Esophagus squamous epithelium (tissue), 4 donors: ENCODE data around the gene RHOG.

Source experiments
- POLR2A ChIP-seq, 4 donors: fragments of 450-650 bp; IDR thresholded peaks; one replicate each; pipeline ENCODE4 v1.6.1; 2017; ENCODE audit warnings: antibody characterized with exemption in 4 of 4, mild to moderate bottlenecking in 4 of 4, moderate library complexity in 3 of 4
- TF ChIP-seq, protein P1 (sequence below), 6 experiments: fragments of 450-650 bp in 4 of 6; fragments of 200-600 bp in 2 of 6; sonication (generic) in 2 of 6; IDR thresholded peaks; one replicate each; pipeline ENCODE4 v1.5.1; 2016 to 2019; ENCODE audit warnings: antibody characterized with exemption in 6 of 6, mild to moderate bottlenecking in 4 of 6, moderate library complexity in 4 of 6

DNA sequence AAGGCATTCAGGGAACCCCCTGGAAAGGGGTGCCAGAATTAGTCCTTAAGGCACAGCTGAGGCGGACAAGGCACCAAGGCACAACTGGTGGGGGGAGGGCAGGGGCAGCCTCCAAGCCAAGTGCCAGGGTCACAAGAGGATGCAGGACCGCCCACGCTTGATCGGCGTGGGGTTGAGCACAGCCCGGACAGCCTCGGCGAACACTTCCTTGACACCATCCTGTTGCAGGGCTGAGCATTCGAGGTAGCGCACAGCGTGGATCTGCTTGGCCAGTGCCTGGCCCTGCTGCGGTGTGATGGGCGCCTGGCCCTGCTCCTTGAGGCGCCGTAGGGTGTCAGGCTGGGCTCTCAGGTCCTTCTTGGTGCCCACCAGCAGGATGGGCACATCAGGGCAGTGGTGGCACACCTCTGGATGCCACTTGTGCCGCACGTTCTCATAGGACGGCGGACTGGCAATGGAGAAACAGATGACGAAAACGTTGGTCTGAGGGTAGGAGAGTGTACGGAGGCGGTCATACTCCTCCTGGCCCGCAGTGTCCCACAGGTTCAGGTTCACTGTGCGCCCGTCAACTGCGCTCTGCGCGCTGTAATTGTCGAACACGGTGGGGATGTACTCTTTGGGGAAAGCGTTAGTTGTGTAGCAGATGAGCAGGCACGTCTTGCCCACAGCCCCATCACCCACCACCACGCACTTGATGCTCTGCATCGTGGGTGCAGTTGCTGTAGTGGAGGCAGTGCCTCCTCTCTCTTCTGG, 13.1 kb downstream of the RHOG start:
- TF ChIP-seq, protein P1, sequence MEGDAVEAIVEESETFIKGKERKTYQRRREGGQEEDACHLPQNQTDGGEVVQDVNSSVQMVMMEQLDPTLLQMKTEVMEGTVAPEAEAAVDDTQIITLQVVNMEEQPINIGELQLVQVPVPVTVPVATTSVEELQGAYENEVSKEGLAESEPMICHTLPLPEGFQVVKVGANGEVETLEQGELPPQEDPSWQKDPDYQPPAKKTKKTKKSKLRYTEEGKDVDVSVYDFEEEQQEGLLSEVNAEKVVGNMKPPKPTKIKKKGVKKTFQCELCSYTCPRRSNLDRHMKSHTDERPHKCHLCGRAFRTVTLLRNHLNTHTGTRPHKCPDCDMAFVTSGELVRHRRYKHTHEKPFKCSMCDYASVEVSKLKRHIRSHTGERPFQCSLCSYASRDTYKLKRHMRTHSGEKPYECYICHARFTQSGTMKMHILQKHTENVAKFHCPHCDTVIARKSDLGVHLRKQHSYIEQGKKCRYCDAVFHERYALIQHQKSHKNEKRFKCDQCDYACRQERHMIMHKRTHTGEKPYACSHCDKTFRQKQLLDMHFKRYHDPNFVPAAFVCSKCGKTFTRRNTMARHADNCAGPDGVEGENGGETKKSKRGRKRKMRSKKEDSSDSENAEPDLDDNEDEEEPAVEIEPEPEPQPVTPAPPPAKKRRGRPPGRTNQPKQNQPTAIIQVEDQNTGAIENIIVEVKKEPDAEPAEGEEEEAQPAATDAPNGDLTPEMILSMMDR (IDR thresholded peaks at IDR 0.05): no peak
- no peak for TF ChIP-seq POLR2A (IDR thresholded peaks at IDR 0.05)
